Stimulated activated CD8-positive, alpha-beta memory T cell treated with anti-CD3 and anti-CD28 coated beads, Interleukin-15, amount 100 ng/mL, for 4 hours (primary cell): ENCODE data around the gene UBE2V1.
"Not testable (repeated sequence)": the region's sequence is repeated elsewhere in the genome, so short reads cannot be mapped to it uniquely, and the experiment has no call there.

Experiments
- DNase-seq, 2 donors: peaks; one replicate each; pipeline ENCODE4 v3.0.0-alpha.2; 2020; ENCODE audit warnings: low read depth in 2 of 2

UBE2V1 gene

GRCh38 chr20:50095476-50096078 is 17.4 kb downstream of the UBE2V1 start:
- DNase-seq = no peak

GRCh38 chr20:50094522-50094921 is 18.4 kb downstream of the UBE2V1 start:
- no peak for DNase-seq

GRCh38 chr20:50093240-50093639 is 19.7 kb downstream of the UBE2V1 start:
- no peak for DNase-seq

- no peak for DNase-seq
Observed at GRCh38 chr20:50092436-50092835, 20.5 kb downstream of the UBE2V1 start.

GRCh38 chr20:50089787-50090177 is 23.2 kb downstream of the UBE2V1 start:
- DNase-seq = no peak

GRCh38 chr20:50089140-50089786 is 23.7 kb downstream of the UBE2V1 start:
- DNase-seq = no peak

GRCh38 chr20:50088022-50088421 is 24.9 kb downstream of the UBE2V1 start:
- DNase-seq = no peak

GRCh38 chr20:50085481-50086365 is 27.2 kb downstream of the UBE2V1 start:
- peak in 1 of 2 donors; percentile 12 for DNase-seq

- DNase-seq = no peak
Observed at GRCh38 chr20:50085146-50085480, 27.8 kb downstream of the UBE2V1 start.

- no peak for DNase-seq
Observed at GRCh38 chr20:50083034-50083433, 29.9 kb downstream of the UBE2V1 start.

GRCh38 chr20:50082056-50082455 is 30.9 kb downstream of the UBE2V1 start:
- not testable (repeated sequence) for DNase-seq

- no peak for DNase-seq
Observed at GRCh38 chr20:50077818-50078601, 34.9 kb downstream of the UBE2V1 start.

GRCh38 chr20:50073500-50073899 is 39.5 kb downstream of the UBE2V1 start:
- no peak for DNase-seq

GRCh38 chr20:50071039-50071888 is 41.7 kb downstream of the UBE2V1 start:
- DNase-seq = peak; percentile 72 to 73

- DNase-seq = no peak
Observed at GRCh38 chr20:50070361-50070760, 42.6 kb downstream of the UBE2V1 start.

- DNase-seq = no peak
Observed at GRCh38 chr20:50068041-50068651, 44.8 kb downstream of the UBE2V1 start.

- DNase-seq = no peak
Observed at GRCh38 chr20:50067461-50067860, 45.5 kb downstream of the UBE2V1 start.

- no peak for DNase-seq
Observed at GRCh38 chr20:50067018-50067417, 45.9 kb downstream of the UBE2V1 start.

GRCh38 chr20:50066161-50066834 is 46.7 kb downstream of the UBE2V1 start:
- DNase-seq = no peak

GRCh38 chr20:50065325-50065615 is 47.7 kb downstream of the UBE2V1 start:
- DNase-seq = no peak
